PC-9 (cell line): ENCODE results near the gene FYN. TPM values are rescaled to one million over a fixed set of nuclear protein-coding genes. Genes with fewer than 3 reads are reported as not detected.
A peak's percentile ranks its signal among the peaks of the same experiment; 100 is the strongest.

Source experiments
- BruUV-seq: library from RNA; stranded (reverse); fragments of 400-500 nt; replicated peaks from 2 replicates; lab custom pipeline; 2021; lab: Mats Ljungman, UMichigan
- CTCF ChIA-PET: fragments of 300-600 bp; sonication (Branson Sonifier 250); formaldehyde crosslinking; loops from one replicate; lab custom pipeline; 2022; ENCODE audit warnings: antibody characterized with exemption; lab: Charles Lee
- POLR2A ChIA-PET: fragments of 300-600 bp; sonication (Branson Sonifier 250); formaldehyde crosslinking; loops from one replicate; lab custom pipeline; 2022; ENCODE audit warnings: antibody characterized with exemption; ENCODE audit not compliant: unreplicated experiment; lab: Charles Lee
- DNase-seq, 2 experiments: peaks; one replicate each; pipeline versions ENCODE4 v3.0.0 to v3.0.0-alpha.2; 2015 to 2022; ENCODE audit warnings: mixed read lengths in 1 of 2
- H2AFZ ChIP-seq: fragments of 200-600 bp; sonication (generic); 2 replicates; pipeline ENCODE4 v1.8.1; 2017; ENCODE audit warnings: antibody characterized with exemption
- H3F3A ChIP-seq: fragments of 200-600 bp; sonication (generic); 2 replicates; pipeline ENCODE4 v1.8.1; 2017; ENCODE audit warnings: antibody characterized with exemption, mild to moderate bottlenecking, low read depth; ENCODE audit not compliant: insufficient read depth
- H3K27ac ChIP-seq: fragments of 200-600 bp; sonication (generic); 2 replicates; pipeline ENCODE4 v1.6.1; 2016; ENCODE audit warnings: mixed run types
- H3K27me3 ChIP-seq: fragments of 200-600 bp; sonication (generic); 2 replicates; pipeline ENCODE4 v1.6.1; 2016; ENCODE audit warnings: low read depth, mixed run types; ENCODE audit not compliant: insufficient read depth
- H3K36me3 ChIP-seq: fragments of 200-600 bp; sonication (generic); 2 replicates; pipeline ENCODE4 v1.6.1; 2016; ENCODE audit warnings: low read depth, mixed run types
- H3K4me1 ChIP-seq: fragments of 200-600 bp; sonication (generic); replicated peaks from 2 replicates; pipeline ENCODE4 v1.6.1; 2016; ENCODE audit warnings: mixed run types; ENCODE audit not compliant: insufficient read depth
- H3K4me2 ChIP-seq: fragments of 200-600 bp; sonication (generic); 2 replicates; pipeline ENCODE4 v1.6.1; 2017; ENCODE audit warnings: mixed run types
- H3K4me3 ChIP-seq: fragments of 200-600 bp; sonication (generic); 2 replicates; pipeline ENCODE4 v1.6.1; 2016; ENCODE audit warnings: mixed run types
- H3K79me2 ChIP-seq: fragments of 200-600 bp; sonication (generic); 2 replicates; pipeline ENCODE4 v1.6.1; 2017; ENCODE audit warnings: low read depth, mixed run types
- H3K9me2 ChIP-seq: fragments of 200-600 bp; sonication (generic); 2 replicates; pipeline ENCODE4 v1.8.1; 2017; ENCODE audit warnings: mild to moderate bottlenecking; ENCODE audit not compliant: insufficient read depth
- H3K9me3 ChIP-seq: fragments of 200-600 bp; sonication (generic); 2 replicates; pipeline ENCODE4 v1.8.1; 2016; ENCODE audit warnings: low read depth; ENCODE audit not compliant: insufficient read depth
- H4K20me1 ChIP-seq: fragments of 200-600 bp; sonication (generic); 2 replicates; pipeline ENCODE4 v1.8.1; 2017; ENCODE audit not compliant: insufficient read depth
- CTCF ChIP-seq: fragments of 200-600 bp; sonication (generic); conservative IDR thresholded peaks from 2 replicates; pipeline ENCODE4 v1.6.1; 2017; ENCODE audit warnings: mixed run types, antibody characterized with exemption, mild to moderate bottlenecking, moderate library complexity
- EZH2 ChIP-seq: fragments of 200-600 bp; sonication (generic); IDR thresholded peaks from 2 replicates; pipeline ENCODE4 v1.8.0; 2017; ENCODE audit warnings: antibody characterized with exemption, low read depth
- intact Hi-C: fragments of 100-400 bp; cut with micrococcal nuclease; formaldehyde crosslinking; loops from one replicate; pipeline ENCODE4 v1.10.0; 2022; ENCODE audit not compliant: unreplicated experiment
- total RNA-seq: library from RNA; stranded (reverse); gene quantifications from 2 replicates; pipeline ENCODE4 v1.2.3, GENCODE V29; 2021

FYN gene
- total RNA-seq, 1 experiment from 2014 or later = 53.3 TPM

GRCh38 chr6:111871725-111872400 is 1.4 kb downstream of the FYN start:
- H3K4me2 ChIP-seq = peak overlapping the region; percentile 95
- H3K4me3 ChIP-seq = peak overlapping the region; percentile 76
- peaks cover 13% of the 10 kb centered on the region; the same call in 1 of the 2 replicates for H4K20me1 ChIP-seq
- H3F3A ChIP-seq = peaks cover 11% of the 10 kb centered on the region; the same call in 1 of the 2 replicates
- H3K27me3 ChIP-seq = no peaks in the 10 kb centered on the region
- POLR2A ChIA-PET = interaction anchor here (0.7 kb wide), 1 partner anchor 68 kb away, joined by 3 read pairs; no protein-coding TSS in a partner anchor
- H2AFZ ChIP-seq = peak overlapping the region; percentile 76
- CTCF ChIA-PET = interaction anchor here (0.6 kb wide), 1 partner anchor 82 kb away, joined by 3 read pairs; no protein-coding TSS in a partner anchor
- BruUV-seq = TSS peak; percentile 39
- no peaks in the 10 kb centered on the region for H3K9me2 ChIP-seq
- intact Hi-C loops = loop anchor here (2.0 to 5.0 kb wide), 5 partner anchors 50 to 171 kb away; no protein-coding TSS in a partner anchor
- peaks cover 53% of the 10 kb centered on the region for H3K79me2 ChIP-seq
- H3K4me1 ChIP-seq = peaks cover 28% of the 10 kb centered on the region
- no peak for TF ChIP-seq EZH2
- TF ChIP-seq CTCF = no peak
- H3K36me3 ChIP-seq = 0 out of 2 replicates have a peak, but pooled peaks cover 5% of the 10 kb centered on the region
- DNase-seq = peak; percentile 17 to 46
- H3K27ac ChIP-seq = no peak overlapping the region
- no peaks in the 10 kb centered on the region for H3K9me3 ChIP-seq

GRCh38 chr6:111871207-111871606 is 2.0 kb downstream of the FYN start:
- Histone ChIP-seq H2AFZ (no peak overlapping the region), H3K4me2 (peak overlapping the region; percentile 95), H3K9me2 (no peaks in the 10 kb centered on the region), H3K27ac (no peak overlapping the region), H3K4me1 (peaks cover 28% of the 10 kb centered on the region), H3K36me3 (0 out of 2 replicates have a peak, but pooled peaks cover 5% of the 10 kb centered on the region), H3K9me3 (no peaks in the 10 kb centered on the region), H3F3A (peaks cover 11% of the 10 kb centered on the region; the same call in 1 of the 2 replicates), H3K79me2 (peaks cover 60% of the 10 kb centered on the region), H3K4me3 (peak overlapping the region; percentile 76; the same call in 1 of the 2 replicates), H4K20me1 (peaks cover 18% of the 10 kb centered on the region; the same call in 1 of the 2 replicates), H3K27me3 (no peaks in the 10 kb centered on the region)
- intact Hi-C loops = loop anchor here (5.0 kb wide), 3 partner anchors 49 to 126 kb away; no protein-coding TSS in a partner anchor
- POLR2A ChIA-PET = no interaction called here
- no peak for DNase-seq
- TF ChIP-seq EZH2 (no peak), CTCF (no peak)
- BruUV-seq = no TSS peak
- CTCF ChIA-PET = interaction anchor here (0.6 kb wide), 1 partner anchor 82 kb away, joined by 3 read pairs; no protein-coding TSS in a partner anchor

GRCh38 chr6:111870742-111871064 is 2.5 kb downstream of the FYN start:
- POLR2A ChIA-PET = no interaction called here

More at GRCh38 chr6:111870742-111871064, 2.5 kb downstream of the FYN start:
- H3K27me3 ChIP-seq = no peaks in the 10 kb centered on the region
- peaks cover 28% of the 10 kb centered on the region for H3K4me1 ChIP-seq
- peaks cover 65% of the 10 kb centered on the region for H3K79me2 ChIP-seq
- no peak for DNase-seq
- H3K9me2 ChIP-seq = no peaks in the 10 kb centered on the region
- H3F3A ChIP-seq = peaks cover 11% of the 10 kb centered on the region; the same call in 1 of the 2 replicates
- no peak overlapping the region; the same call in 1 of the 2 replicates for H3K4me3 ChIP-seq
- H4K20me1 ChIP-seq = peaks cover 18% of the 10 kb centered on the region; the same call in 1 of the 2 replicates
- H3K4me2 ChIP-seq = peak overlapping the region; percentile 95
- no peaks in the 10 kb centered on the region for H3K9me3 ChIP-seq
- no peak overlapping the region for H2AFZ ChIP-seq
- TF ChIP-seq CTCF = no peak
- no peak for TF ChIP-seq EZH2
- H3K36me3 ChIP-seq = 0 out of 2 replicates have a peak, but pooled peaks cover 5% of the 10 kb centered on the region
- CTCF ChIA-PET = no interaction called here
- intact Hi-C loops = loop anchor here (5.0 kb wide), 3 partner anchors 48 to 127 kb away; no protein-coding TSS in a partner anchor
- H3K27ac ChIP-seq = no peak overlapping the region
- BruUV-seq = no TSS peak
